Left ventricle myocardium inferior (tissue), 1 donor: ENCODE measurements around the gene KLHL29. TPM values are rescaled to one million over a fixed set of nuclear protein-coding genes. Genes with fewer than 3 reads are reported as not detected.

Experiments used
- DNase-seq: peaks from one replicate; pipeline ENCODE4 v3.0.0-alpha.2; 2020
- H3K27ac ChIP-seq: fragments of 200-600 bp; replicated peaks from 2 replicates; pipeline ENCODE4 v1.8.0; 2021
- H3K27me3 ChIP-seq: fragments of 200-600 bp; 2 replicates; pipeline ENCODE4 v1.8.0; 2021; ENCODE audit warnings: low read depth
- H3K36me3 ChIP-seq: fragments of 200-600 bp; 2 replicates; pipeline ENCODE4 v1.8.0; 2021
- H3K4me1 ChIP-seq: fragments of 200-600 bp; 2 replicates; pipeline ENCODE4 v1.8.0; 2021
- H3K4me3 ChIP-seq: fragments of 200-600 bp; 2 replicates; pipeline ENCODE4 v1.8.0; 2021; ENCODE audit warnings: mild to moderate bottlenecking, moderate library complexity
- H3K9me3 ChIP-seq: fragments of 200-600 bp; replicated peaks from 2 replicates; pipeline ENCODE4 v1.8.0; 2021
- intact Hi-C: fragments of 100-400 bp; cut with micrococcal nuclease; formaldehyde crosslinking; loops from one replicate; pipeline ENCODE4 v1.11.0; 2022
- total RNA-seq: library from RNA; stranded (reverse); fragmentation: NEBNext Ultra II Directional; extraction: Animal tissue kit (Norgen Biotek cat#: 25700); gene quantifications from one replicate; pipeline ENCODE4 v1.2.1, GENCODE V29; 2021
- TF ChIP-seq, protein P1 (sequence below): fragments of 200-600 bp; IDR thresholded peaks from 2 replicates; pipeline ENCODE4 v1.8.0; 2021; ENCODE audit warnings: antibody characterized with exemption, mild to moderate bottlenecking, borderline replicate concordance
- donor health status: DM: no; HTN: yes; CAD: no; lungs with severe emphysema.

The KLHL29 gene
- total RNA-seq, 1 donor from 2014 or later: 1.1 TPM

DNA sequence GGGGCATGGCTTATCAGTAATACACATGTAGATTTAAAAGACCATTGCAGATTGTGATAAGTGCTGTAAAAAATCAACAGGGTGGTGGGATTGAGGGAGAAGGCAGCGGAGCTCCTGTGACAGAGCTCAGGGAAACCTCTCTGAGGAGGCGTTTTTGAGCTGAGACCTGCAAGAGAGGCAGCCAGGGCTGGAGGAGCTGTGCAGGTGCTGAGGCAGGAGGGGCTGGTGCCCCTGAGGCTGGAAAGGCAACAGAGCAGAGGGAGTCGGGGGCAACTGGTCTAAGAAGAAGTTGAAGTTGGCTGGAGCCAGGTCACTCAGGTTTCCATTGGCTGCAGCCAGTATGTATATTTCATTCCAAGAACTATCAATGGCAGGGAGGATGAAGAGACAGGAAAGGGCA, 47.6 kb downstream of the KLHL29 start:
- Histone ChIP-seq H3K4me3 (no peak overlapping the region), H3K27me3 (peaks cover 16% of the 10 kb centered on the region), H3K9me3 (peaks cover 8% of the 10 kb centered on the region), H3K36me3 (no peaks in the 10 kb centered on the region), H3K27ac (no peak overlapping the region), H3K4me1 (no peaks in the 10 kb centered on the region)
- DNase-seq: no peak
- TF ChIP-seq, protein P1, sequence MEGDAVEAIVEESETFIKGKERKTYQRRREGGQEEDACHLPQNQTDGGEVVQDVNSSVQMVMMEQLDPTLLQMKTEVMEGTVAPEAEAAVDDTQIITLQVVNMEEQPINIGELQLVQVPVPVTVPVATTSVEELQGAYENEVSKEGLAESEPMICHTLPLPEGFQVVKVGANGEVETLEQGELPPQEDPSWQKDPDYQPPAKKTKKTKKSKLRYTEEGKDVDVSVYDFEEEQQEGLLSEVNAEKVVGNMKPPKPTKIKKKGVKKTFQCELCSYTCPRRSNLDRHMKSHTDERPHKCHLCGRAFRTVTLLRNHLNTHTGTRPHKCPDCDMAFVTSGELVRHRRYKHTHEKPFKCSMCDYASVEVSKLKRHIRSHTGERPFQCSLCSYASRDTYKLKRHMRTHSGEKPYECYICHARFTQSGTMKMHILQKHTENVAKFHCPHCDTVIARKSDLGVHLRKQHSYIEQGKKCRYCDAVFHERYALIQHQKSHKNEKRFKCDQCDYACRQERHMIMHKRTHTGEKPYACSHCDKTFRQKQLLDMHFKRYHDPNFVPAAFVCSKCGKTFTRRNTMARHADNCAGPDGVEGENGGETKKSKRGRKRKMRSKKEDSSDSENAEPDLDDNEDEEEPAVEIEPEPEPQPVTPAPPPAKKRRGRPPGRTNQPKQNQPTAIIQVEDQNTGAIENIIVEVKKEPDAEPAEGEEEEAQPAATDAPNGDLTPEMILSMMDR: no peak
- intact Hi-C loops: no loop called here

DNA sequence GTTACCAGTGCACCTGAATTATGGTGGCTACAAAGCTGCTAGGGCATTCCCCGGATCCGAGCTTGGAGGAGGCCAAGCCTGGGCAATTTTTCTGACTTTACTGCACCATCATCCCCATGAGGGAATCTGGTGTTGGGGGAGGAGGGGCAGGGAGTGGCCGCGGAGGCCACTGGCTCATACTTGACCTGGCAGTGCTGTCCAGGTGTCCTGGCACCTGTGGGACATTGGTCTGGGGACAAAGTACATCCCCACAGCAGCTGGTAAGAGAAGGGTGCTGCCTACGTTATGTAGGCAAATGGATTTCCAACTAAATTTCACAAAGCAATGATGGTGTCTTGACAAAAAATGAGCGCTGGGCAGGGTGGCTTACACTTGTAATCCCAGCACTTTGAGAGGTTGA, 48.3 kb downstream of the KLHL29 start:
- peaks cover 9% of the 10 kb centered on the region for H3K9me3 ChIP-seq
- no peak for DNase-seq
- TF ChIP-seq, protein P1: no peak
- H3K4me1 ChIP-seq: no peaks in the 10 kb centered on the region
- H3K27ac ChIP-seq: no peak overlapping the region
- intact Hi-C loops: no loop called here
- H3K4me3 ChIP-seq: no peak overlapping the region
- H3K36me3 ChIP-seq: no peaks in the 10 kb centered on the region
- peaks cover 16% of the 10 kb centered on the region for H3K27me3 ChIP-seq

DNA sequence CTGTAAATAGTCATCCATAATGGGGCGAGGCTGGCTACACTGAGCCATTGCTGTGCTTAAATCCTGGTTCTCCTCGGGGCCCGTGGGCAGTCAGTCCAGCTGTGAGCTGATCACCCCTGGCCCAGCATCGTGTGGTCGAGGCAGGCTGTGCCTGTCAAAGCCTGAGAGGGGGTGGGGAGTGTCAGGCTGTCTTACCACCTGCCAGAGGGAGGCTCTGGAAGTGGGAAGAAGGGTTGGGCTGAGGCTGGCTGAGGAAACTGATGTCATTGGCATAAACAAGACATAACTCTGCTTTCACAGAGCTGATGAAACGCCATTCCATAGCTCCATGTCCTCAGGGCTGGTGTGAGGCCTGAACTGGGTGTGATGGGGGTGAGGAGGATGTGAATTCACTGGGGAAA, 49.7 kb downstream of the KLHL29 start:
- H3K27me3 ChIP-seq: peaks cover 16% of the 10 kb centered on the region
- H3K4me1 ChIP-seq: no peaks in the 10 kb centered on the region
- H3K9me3 ChIP-seq: peaks cover 9% of the 10 kb centered on the region
- no peak overlapping the region for H3K4me3 ChIP-seq
- H3K36me3 ChIP-seq: no peaks in the 10 kb centered on the region
- DNase-seq: no peak
- intact Hi-C loops: no loop called here
- TF ChIP-seq, protein P1: no peak
- H3K27ac ChIP-seq: no peak overlapping the region

DNA sequence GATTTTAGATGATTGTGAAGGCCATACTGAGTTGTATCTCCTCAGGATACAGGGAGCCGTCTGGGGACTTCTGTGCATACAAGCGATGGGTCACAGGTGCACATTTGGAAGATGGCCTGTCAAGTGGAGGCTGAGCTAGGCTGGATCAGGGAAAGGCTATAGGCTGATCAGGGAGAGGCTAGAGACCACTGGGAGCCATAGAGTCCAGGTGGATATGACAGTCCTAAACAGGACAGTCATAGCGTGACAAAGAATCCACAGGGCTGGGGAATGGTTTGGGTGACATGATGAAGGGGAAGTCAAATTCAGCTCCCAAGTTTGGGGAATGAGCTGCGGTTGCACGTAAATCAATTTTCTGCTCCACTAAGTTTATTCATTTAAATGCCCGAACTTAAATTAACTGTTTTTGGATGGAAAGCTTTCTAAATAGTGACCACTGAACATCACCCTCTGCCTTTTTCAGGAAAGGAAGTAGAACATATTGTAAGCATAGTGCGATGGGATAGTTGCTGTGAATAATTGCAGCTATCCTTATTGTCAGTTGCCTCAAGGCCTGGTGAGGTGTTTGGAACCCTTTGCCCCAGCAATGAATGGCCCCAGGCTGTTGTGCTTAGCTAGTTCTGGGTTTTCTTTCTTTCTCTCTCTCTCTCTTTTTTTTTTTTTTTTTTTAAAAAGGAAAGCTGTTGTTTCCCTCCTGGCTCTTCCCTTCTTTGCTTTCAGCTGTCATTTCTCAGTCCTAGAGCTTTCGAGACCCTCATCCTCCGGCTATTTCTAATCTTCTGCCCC, 50.5 kb downstream of the KLHL29 start:
- H3K9me3 ChIP-seq: peaks cover 9% of the 10 kb centered on the region
- no peak for DNase-seq
- intact Hi-C loops: no loop called here
- H3K36me3 ChIP-seq: no peaks in the 10 kb centered on the region
- no peak overlapping the region for H3K27ac ChIP-seq
- TF ChIP-seq, protein P1: no peak
- H3K4me3 ChIP-seq: no peak overlapping the region
- no peaks in the 10 kb centered on the region for H3K4me1 ChIP-seq
- peaks cover 16% of the 10 kb centered on the region for H3K27me3 ChIP-seq

DNA sequence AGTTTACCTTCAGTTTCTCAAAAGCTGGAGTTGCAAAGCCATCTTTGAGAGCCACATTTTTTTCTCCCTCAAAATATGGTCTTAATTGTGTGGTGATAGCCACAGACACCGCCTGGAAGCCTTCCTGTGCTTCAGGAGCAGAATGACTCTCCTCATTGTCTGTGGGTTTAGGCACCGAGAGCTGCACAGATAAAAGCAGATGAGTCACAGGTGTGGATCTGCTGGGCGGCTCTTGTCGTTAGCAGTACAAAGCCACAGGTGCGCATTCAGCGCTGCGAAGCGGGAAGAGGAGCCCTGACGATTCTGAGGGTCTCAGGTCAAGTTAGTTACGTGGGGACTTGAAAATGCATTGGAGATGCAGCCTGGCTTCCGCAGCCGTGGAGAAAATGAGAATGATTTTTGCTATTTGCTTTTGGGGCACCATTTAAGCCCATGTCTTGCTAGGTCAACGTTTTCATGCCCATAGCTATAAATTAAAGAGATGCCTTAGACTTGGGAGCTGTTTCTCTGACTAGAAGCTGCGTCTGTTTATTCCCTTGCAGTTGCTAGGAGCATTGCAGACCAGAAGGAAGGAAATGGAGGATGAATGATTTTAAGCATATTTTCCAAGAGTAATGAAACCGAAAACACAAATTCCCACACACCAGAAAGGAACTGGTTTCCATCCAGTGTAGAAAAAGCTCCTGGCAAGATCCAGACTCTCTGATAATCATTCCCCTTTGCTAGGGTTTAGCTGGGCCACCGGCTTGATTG, 51.5 kb downstream of the KLHL29 start:
- H3K4me1 ChIP-seq: no peaks in the 10 kb centered on the region
- H3K4me3 ChIP-seq: no peak overlapping the region
- TF ChIP-seq, protein P1: no peak
- no peak overlapping the region for H3K27ac ChIP-seq
- DNase-seq: no peak
- no peaks in the 10 kb centered on the region for H3K36me3 ChIP-seq
- peaks cover 16% of the 10 kb centered on the region for H3K27me3 ChIP-seq
- intact Hi-C loops: no loop called here
- H3K9me3 ChIP-seq: peaks cover 16% of the 10 kb centered on the region
